ENCODE results near the gene CYSTM1.

The CYSTM1 gene

DNA sequence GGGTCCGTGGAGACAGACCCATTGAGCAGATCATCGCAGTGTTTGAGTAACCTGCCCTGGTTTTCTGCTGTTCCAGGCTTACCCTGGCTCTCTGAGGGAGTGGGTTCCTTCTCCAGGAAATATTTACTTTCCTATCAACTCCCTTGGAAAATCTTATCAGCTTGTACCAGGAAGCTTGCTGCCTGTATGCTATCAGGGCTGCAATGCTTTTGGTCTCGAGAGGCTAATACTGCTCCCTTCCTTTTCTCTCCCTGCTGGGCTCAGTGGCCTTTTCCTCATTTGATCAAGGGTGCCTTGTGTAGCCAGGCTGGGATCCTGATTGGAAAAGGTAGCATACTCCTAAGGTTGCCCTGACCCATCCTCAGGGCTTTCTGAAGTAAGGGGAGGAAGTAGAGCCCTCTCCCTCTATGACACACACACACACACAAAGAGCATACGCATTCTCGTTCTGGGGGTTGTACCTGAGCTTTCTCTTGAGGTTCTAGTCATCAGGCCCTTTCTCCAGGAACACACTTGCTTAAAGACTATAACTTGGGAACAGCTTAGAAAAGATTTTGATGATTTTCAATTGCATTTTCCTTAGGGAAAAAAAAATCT, 41.6 kb downstream of the CYSTM1 start:
- Histone ChIP-seq H3K27me3 (ENCODE audit: control insufficient read depth, insufficient read depth, low read length) (no peaks in the 10 kb centered on the region), H3K4me3 (ENCODE audit: low read length) (no peak overlapping the region), H3K36me3 (ENCODE audit: control insufficient read depth, low read depth, low read length) (no peaks in the 10 kb centered on the region), H3K9ac (ENCODE audit: low read length) (no peak overlapping the region), H3K9me3 (ENCODE audit: control insufficient read depth, low read depth, low read length) (no peaks in the 10 kb centered on the region), H3K4me1 (ENCODE audit: control insufficient read depth, low read depth, low read length) (no peaks in the 10 kb centered on the region), H3K27ac (ENCODE audit: low read length) (no peak overlapping the region)

DNA sequence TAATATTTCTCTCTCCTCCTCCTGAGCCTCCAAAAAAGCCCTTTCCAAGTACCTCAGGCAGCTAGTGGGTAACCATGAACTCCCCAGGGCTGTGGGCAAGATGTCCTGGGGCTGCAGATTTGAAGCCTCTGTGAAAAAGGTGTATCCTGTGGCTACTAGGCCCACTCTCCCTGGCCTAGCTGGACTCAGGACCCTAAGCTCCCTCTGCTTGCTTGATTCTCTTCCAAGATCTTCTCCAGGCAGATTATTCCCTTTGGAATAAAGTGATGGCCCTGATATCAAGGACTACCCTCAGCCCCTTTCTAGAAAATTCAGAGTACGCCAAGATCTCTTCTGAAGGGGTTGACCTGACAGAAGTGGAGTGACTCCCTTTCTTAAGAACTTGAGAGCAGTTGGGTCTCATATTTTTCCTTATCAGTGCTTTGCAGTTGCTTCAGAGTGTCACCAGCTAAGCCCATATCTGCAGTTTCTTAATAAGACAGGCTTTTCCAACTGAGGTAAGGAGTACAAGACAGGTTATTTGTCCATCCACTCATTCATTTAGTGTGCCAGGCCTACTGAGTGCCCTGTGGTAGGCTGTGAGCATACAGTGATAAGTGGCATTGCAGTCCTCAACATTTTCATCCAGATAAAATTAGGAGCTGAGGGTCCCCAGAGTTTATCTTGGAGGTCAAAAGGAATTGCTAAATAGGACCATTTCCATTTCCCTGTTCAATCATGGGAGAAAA, 42.5 kb downstream of the CYSTM1 start:
- H3K36me3 ChIP-seq (ENCODE audit: control insufficient read depth, low read depth, low read length) = no peaks in the 10 kb centered on the region
- no peaks in the 10 kb centered on the region for H3K4me1 ChIP-seq (ENCODE audit: control insufficient read depth, low read depth, low read length)
- no peaks in the 10 kb centered on the region for H3K27me3 ChIP-seq (ENCODE audit: control insufficient read depth, insufficient read depth, low read length)
- H3K9me3 ChIP-seq (ENCODE audit: control insufficient read depth, low read depth, low read length) = no peaks in the 10 kb centered on the region
- no peak overlapping the region for H3K4me3 ChIP-seq (ENCODE audit: low read length)
- H3K9ac ChIP-seq (ENCODE audit: low read length) = no peak overlapping the region
- H3K27ac ChIP-seq (ENCODE audit: low read length) = no peak overlapping the region

DNA sequence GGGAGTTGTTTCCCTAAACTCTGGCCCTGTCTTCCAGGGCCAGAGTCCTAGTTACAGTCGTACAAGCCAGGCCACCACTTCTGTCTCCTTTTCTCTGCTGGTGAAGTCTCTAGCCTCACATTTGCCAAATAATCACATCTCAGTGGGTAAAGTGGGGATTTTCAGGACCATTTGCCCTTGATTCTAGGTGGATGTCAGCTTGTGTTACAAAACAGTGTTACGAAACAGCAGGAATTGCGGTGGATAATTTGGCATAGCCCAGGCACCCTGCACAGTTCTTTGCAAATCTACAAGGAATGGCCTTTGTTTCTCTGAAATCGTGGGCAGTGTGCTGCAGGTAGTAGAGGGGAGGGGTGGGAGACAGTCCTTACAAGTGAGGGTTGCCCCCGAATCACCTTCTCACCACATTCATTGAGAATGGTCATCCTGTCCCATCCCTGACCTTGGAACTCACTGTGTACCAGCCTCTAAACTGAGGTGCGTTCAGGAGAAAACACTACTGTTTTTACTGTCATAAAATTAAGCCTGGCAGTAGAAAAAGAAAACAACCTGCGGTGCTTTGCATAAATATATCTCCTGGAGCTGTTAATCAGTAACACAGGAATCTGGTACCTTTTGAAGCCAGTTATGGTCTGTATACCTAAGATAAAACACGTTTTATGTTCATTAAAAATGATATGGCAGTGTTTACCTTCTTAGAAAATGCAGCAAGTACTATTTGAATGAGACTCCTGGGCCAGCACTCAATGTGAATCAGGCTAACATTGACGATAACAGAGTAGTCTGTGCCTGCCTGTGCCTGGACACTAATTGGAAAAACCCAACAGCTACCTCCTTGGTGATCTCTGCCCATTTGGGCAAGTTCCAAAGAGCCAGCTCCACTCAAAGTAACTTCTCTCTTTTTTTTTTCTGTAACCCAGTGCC, 44.3 kb downstream of the CYSTM1 start:
- Histone ChIP-seq H3K4me3 (ENCODE audit: low read length) (no peak overlapping the region), H3K9me3 (ENCODE audit: control insufficient read depth, low read depth, low read length) (no peaks in the 10 kb centered on the region), H3K4me1 (ENCODE audit: control insufficient read depth, low read depth, low read length) (no peaks in the 10 kb centered on the region), H3K27me3 (ENCODE audit: control insufficient read depth, insufficient read depth, low read length) (no peaks in the 10 kb centered on the region), H3K9ac (ENCODE audit: low read length) (no peak overlapping the region), H3K27ac (ENCODE audit: low read length) (no peak overlapping the region), H3K36me3 (ENCODE audit: control insufficient read depth, low read depth, low read length) (no peaks in the 10 kb centered on the region)

DNA sequence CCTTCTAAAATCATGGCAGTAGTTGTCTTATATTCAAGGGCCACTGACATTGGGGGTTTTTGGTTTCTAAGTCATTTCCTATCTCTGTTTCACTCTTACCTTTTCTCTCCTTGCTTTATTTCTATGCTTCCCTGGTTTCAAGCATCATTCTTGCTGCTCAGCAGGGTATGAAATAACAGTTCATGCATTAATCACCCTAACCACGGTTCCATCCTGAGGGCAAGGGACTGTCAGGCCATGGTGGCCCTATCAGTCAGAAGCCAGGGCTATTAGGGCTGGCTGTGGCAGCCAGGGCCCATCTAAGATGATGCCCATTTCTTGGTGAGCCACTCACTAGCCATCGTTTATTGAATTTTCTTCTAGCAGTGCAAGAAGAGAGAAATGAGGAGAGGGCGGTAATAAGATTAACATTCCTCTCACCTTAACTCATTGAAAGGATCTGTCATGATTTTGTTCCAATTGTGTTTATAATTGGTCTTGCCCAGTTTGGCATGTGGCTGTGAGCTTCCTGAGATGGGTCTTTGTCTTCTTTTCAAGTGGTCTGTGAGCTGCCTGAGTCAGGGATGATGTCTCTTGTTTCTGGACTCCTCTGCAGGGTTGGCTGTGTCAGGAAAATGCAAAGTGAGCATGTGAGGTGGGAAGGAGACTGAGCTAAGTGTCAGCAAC, 45.2 kb downstream of the CYSTM1 start:
- H3K27me3 ChIP-seq (ENCODE audit: control insufficient read depth, insufficient read depth, low read length) = no peaks in the 10 kb centered on the region
- H3K27ac ChIP-seq (ENCODE audit: low read length) = no peak overlapping the region
- no peaks in the 10 kb centered on the region for H3K36me3 ChIP-seq (ENCODE audit: control insufficient read depth, low read depth, low read length)
- no peaks in the 10 kb centered on the region for H3K4me1 ChIP-seq (ENCODE audit: control insufficient read depth, low read depth, low read length)
- no peak overlapping the region for H3K9ac ChIP-seq (ENCODE audit: low read length)
- H3K4me3 ChIP-seq (ENCODE audit: low read length) = no peak overlapping the region
- H3K9me3 ChIP-seq (ENCODE audit: control insufficient read depth, low read depth, low read length) = no peaks in the 10 kb centered on the region

DNA sequence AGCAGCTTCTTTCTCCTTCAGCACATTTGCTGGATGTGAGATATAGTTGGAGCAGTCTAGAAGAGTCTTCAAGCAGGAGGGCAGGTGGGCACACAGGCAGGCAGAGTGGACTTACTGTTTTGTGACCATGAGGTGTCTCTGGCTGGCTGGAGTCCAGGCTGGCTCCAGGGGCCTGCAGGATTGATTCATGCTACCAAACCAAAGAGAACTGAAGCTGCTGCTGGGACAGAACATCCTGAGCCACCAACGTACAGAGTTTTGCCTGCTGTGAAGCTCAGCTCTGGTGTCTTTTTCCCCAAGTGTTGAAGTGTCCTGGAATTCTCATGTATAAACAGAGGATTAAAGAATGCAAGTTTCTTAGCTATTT, 45.7 kb downstream of the CYSTM1 start:
- Histone ChIP-seq H3K27me3 (ENCODE audit: control insufficient read depth, insufficient read depth, low read length) (no peaks in the 10 kb centered on the region), H3K9ac (ENCODE audit: low read length) (no peak overlapping the region), H3K36me3 (ENCODE audit: control insufficient read depth, low read depth, low read length) (no peaks in the 10 kb centered on the region), H3K4me3 (ENCODE audit: low read length) (no peak overlapping the region), H3K9me3 (ENCODE audit: control insufficient read depth, low read depth, low read length) (no peaks in the 10 kb centered on the region), H3K4me1 (ENCODE audit: control insufficient read depth, low read depth, low read length) (no peaks in the 10 kb centered on the region), H3K27ac (ENCODE audit: low read length) (no peak overlapping the region)

DNA sequence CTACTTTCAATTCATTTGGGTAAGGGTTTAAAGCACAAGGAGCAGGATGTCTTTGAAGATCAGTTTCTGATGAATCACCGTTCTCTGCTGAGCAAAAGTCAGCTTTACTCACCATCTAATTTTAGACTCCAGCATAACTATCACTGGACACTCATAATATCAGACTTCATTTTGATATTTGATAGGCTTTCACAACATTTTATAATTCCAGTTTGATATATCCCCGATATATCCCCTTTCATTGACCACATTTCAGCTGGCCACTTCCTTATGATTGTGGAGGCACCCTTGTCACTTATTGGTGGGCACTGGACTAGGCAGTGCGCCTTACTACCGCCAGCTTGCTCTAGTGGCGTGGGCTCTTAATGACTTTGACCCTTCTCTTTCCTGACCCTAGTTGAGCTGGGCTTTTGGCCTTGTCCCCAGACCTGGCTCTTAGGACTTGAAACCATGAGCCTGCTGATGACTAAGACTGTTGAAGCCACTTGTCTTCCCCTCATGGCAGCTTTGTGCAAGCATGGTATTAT, 46.8 kb downstream of the CYSTM1 start:
- H3K9ac ChIP-seq (ENCODE audit: low read length) = no peak overlapping the region
- no peaks in the 10 kb centered on the region for H3K9me3 ChIP-seq (ENCODE audit: control insufficient read depth, low read depth, low read length)
- no peaks in the 10 kb centered on the region for H3K4me1 ChIP-seq (ENCODE audit: control insufficient read depth, low read depth, low read length)

DNA sequence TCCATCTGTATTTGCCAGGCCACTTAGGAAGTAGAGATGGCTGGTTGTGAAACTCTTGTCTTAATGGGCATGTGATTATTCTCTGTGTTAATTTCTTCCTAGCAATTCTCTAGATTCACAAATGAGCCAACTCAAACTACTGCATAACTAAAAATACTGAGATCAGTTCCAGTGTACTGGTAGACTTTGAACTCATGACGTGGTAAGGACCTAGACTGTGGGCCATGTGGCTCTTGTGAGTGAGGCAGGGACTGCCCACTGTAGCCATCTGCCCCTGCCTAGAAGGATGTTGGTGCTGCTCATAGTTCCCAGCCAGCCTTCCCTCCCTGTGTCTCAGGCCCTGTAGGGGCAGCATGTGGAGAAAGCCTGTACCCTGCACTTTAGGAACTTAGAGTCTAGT, 47.4 kb downstream of the CYSTM1 start:
- H3K4me1 ChIP-seq (ENCODE audit: control insufficient read depth, low read depth, low read length) = no peaks in the 10 kb centered on the region
- no peak overlapping the region for H3K9ac ChIP-seq (ENCODE audit: low read length)

More for the DNA sequence above, 46.8 kb downstream of the CYSTM1 start:
- Histone ChIP-seq H3K4me3 (ENCODE audit: low read length) (no peak overlapping the region), H3K27me3 (ENCODE audit: control insufficient read depth, insufficient read depth, low read length) (no peaks in the 10 kb centered on the region), H3K27ac (ENCODE audit: low read length) (no peak overlapping the region), H3K36me3 (ENCODE audit: control insufficient read depth, low read depth, low read length) (no peaks in the 10 kb centered on the region)

DNA sequence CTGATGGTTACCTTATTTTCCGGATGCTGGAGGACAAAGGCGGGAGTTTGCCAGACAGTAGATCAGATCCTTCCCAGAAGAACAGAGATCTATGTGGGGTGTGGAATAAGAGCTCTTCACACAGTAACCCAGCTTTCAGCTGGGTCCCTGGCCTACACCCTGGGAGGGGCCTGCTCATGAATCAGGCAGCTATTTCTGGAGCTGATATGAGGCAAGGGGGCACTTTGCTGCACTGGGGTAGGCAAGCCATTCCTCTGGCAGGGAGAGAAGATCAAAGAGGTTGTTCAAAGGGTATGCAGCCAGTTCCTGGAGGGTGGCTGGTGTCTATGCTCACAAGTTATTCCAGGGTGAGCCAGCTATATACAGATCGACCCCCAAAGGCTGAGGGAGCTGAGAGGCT, 48.6 kb downstream of the CYSTM1 start:
- no peaks in the 10 kb centered on the region for H3K4me1 ChIP-seq (ENCODE audit: control insufficient read depth, low read depth, low read length)
- H3K9ac ChIP-seq (ENCODE audit: low read length) = no peak overlapping the region
- no peak overlapping the region for H3K4me3 ChIP-seq (ENCODE audit: low read length)
- no peaks in the 10 kb centered on the region for H3K36me3 ChIP-seq (ENCODE audit: control insufficient read depth, low read depth, low read length)
- no peaks in the 10 kb centered on the region for H3K27me3 ChIP-seq (ENCODE audit: control insufficient read depth, insufficient read depth, low read length)
- H3K9me3 ChIP-seq (ENCODE audit: control insufficient read depth, low read depth, low read length) = no peaks in the 10 kb centered on the region
- no peak overlapping the region for H3K27ac ChIP-seq (ENCODE audit: low read length)

More for the DNA sequence above, 47.4 kb downstream of the CYSTM1 start:
- no peaks in the 10 kb centered on the region for H3K9me3 ChIP-seq (ENCODE audit: control insufficient read depth, low read depth, low read length)
- H3K27me3 ChIP-seq (ENCODE audit: control insufficient read depth, insufficient read depth, low read length) = no peaks in the 10 kb centered on the region
- no peak overlapping the region for H3K4me3 ChIP-seq (ENCODE audit: low read length)
- no peak overlapping the region for H3K27ac ChIP-seq (ENCODE audit: low read length)
- H3K36me3 ChIP-seq (ENCODE audit: control insufficient read depth, low read depth, low read length) = no peaks in the 10 kb centered on the region

DNA sequence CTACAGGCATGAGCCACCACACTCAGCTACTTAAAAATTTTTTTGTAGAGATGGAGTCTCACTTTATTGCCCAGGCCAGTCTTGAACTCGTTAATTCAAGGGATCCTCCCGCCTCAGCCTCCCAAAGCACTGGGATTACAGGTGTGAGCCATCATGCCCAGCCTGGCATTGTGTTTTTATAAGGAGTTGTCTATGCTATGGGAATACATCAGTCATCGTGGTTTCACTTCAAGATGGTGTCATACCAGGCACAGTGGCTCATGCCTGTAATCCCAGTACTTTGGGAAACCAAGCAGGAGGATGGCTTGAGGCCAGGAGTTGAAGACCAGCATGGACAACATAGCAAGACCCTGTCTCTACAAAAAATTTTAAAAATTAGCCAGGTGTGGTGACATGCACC, 49.7 kb downstream of the CYSTM1 start:
- H3K27me3 ChIP-seq (ENCODE audit: control insufficient read depth, insufficient read depth, low read length) = no peaks in the 10 kb centered on the region
- no peaks in the 10 kb centered on the region for H3K9me3 ChIP-seq (ENCODE audit: control insufficient read depth, low read depth, low read length)
- no peak overlapping the region for H3K27ac ChIP-seq (ENCODE audit: low read length)
- H3K9ac ChIP-seq (ENCODE audit: low read length) = no peak overlapping the region
- H3K36me3 ChIP-seq (ENCODE audit: control insufficient read depth, low read depth, low read length) = no peaks in the 10 kb centered on the region
- H3K4me3 ChIP-seq (ENCODE audit: low read length) = no peak overlapping the region
- no peaks in the 10 kb centered on the region for H3K4me1 ChIP-seq (ENCODE audit: control insufficient read depth, low read depth, low read length)

DNA sequence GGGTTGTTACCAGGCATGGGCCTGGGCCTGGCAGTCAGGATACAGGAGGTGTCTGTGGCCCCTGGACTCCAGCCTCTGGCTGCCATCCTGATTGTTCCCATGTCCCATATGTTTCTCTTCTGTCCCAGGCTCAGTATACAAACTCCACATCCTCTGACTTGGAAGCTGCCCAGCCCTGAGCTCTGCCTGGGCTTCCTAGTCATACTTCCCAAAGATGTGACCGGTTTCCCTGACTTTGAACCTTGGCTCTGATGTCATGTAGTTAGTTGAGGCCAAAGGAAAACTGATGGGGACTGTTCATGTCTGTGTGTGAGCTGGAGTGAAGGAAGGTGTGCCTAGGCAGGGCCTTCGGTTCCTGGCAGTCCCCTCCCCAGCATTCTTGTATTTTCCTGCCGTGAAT, 50.4 kb downstream of the CYSTM1 start:
- Histone ChIP-seq H3K4me3 (ENCODE audit: low read length) (no peak overlapping the region), H3K9me3 (ENCODE audit: control insufficient read depth, low read depth, low read length) (no peaks in the 10 kb centered on the region), H3K9ac (ENCODE audit: low read length) (no peak overlapping the region), H3K36me3 (ENCODE audit: control insufficient read depth, low read depth, low read length) (no peaks in the 10 kb centered on the region), H3K4me1 (ENCODE audit: control insufficient read depth, low read depth, low read length) (no peaks in the 10 kb centered on the region), H3K27me3 (ENCODE audit: control insufficient read depth, insufficient read depth, low read length) (no peaks in the 10 kb centered on the region), H3K27ac (ENCODE audit: low read length) (no peak overlapping the region)

DNA sequence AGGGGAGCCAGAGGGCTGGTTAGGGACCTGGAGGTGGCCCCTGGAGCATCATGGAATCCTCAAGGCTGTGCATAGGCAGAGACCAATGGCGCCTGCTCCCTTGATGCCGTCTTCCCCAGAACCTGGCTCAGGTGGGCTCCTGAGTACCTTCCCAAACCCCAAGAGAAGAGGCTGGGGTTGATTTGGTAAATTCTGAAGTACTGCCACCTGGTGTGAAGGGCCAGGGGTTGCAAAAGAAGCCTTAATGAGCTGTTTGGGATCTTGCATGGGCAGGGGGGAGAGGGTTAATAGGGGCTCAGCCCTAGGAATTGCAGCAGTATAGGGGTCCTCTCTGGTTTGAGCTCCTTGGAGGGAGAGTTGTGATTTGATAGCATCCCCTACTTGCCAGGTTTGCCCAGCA, 52.1 kb downstream of the CYSTM1 start:
- H3K27ac ChIP-seq (ENCODE audit: low read length) = no peak overlapping the region
- H3K36me3 ChIP-seq (ENCODE audit: control insufficient read depth, low read depth, low read length) = no peaks in the 10 kb centered on the region
- no peaks in the 10 kb centered on the region for H3K4me1 ChIP-seq (ENCODE audit: control insufficient read depth, low read depth, low read length)
- H3K4me3 ChIP-seq (ENCODE audit: low read length) = no peak overlapping the region
- H3K9ac ChIP-seq (ENCODE audit: low read length) = no peak overlapping the region
- no peaks in the 10 kb centered on the region for H3K27me3 ChIP-seq (ENCODE audit: control insufficient read depth, insufficient read depth, low read length)
- H3K9me3 ChIP-seq (ENCODE audit: control insufficient read depth, low read depth, low read length) = no peaks in the 10 kb centered on the region

Measured in iPS-18a (cell line).